ENCODE measurements around the gene DELE1.

Gene DELE1

DNA sequence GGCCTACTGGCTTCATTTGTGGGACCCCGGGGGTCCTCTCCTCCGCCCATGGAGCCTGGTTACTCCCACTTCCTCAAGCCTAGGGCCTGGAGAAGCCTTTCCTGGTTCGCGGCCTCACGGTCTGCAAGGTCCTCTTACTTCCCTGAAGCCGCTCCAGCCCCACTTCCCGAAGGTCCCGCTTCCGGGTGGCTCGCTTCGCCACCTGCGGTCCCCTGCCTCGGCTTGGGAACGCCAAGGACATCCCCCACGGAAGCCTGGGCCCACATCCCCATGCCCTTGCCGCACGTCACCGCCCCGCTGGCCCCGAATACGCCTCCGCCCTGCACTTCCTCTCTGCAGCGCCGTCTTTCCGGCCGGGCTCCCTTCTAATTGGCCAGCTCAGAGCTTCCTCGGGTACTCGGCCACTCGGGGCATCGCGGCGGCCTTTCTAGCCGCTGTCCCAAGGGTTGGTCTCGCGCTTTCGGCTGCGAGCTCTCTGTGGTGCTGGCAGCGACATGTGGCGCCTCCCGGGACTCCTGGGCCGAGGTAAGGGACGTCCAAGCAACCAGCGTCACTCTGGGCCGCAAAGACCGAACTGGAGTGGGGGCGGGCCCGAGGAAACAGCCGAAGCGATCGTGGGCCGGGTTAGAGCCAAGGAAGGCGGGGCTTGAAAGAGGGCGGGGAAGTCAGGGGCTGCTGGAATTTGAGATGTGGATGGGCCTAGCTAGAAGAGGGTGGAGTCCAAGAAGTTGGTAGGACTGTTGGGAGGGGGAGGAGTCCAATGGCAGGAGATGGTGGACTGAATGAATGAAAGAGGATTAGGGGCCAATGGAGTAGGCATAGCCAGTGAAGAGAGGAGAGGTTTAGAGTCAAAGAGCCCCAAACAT lies at the start of gene DELE1:
DELE1 (plus strand) TSS at position 424 of the 866 bp plus-strand sequence; CDS start at position 495, 71 bp downstream.
- DNase-seq (ENCODE audit: low spot score), result peak; percentile 95

DNA sequence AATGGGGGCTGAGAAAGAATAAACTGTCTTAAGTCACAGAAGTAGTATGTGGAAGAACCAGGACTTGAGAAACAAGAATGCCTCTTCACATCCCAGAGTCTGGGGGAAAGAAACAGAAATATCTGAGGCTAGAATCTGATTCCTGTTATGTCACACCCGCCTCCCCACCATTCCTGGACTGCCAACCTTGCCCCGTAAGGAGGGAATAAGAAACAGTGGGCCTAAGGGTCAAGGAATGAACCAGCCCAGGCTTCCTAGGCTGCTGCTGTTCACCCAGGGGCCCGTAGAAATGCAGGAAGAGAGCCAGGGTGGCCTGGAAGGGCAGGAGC lies 49.8 kb upstream of the DELE1 start:
- no peak for DNase-seq (ENCODE audit: low spot score)

DNA sequence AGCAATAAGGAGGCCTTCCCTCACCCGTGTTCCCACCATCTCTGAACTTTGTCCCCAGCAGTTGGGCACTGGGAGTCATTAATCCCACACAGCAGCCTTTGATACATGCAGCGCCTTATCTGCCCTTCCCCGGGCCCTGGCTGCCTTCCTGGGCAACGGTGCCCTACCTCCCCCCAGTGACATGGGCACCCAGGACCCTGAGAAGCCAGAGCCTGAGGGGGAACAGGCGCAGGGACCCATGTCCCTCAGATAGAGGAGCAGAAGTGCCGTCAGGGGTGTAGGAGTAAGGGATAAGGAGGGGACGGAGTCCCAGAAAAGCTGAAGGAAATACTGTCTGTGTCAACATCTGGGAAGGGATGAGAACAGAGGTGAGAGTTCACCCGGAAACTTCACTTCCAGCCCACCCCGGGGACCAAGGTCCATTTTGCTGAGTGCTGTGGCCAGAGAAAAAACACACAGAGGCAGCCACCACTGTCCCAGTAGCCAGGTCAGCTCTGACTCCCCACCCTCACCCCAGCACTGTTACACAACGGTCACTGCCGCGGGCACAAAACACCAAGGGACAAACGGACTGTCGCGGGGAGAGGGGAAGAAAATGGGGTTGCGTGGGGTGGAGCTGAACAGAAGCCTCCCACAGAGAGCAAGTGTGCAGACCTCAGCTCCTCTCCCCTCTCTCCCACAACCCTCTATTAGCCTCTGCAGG lies 49.3 kb upstream of the DELE1 start:
- DNase-seq (ENCODE audit: low spot score), result no peak

DNA sequence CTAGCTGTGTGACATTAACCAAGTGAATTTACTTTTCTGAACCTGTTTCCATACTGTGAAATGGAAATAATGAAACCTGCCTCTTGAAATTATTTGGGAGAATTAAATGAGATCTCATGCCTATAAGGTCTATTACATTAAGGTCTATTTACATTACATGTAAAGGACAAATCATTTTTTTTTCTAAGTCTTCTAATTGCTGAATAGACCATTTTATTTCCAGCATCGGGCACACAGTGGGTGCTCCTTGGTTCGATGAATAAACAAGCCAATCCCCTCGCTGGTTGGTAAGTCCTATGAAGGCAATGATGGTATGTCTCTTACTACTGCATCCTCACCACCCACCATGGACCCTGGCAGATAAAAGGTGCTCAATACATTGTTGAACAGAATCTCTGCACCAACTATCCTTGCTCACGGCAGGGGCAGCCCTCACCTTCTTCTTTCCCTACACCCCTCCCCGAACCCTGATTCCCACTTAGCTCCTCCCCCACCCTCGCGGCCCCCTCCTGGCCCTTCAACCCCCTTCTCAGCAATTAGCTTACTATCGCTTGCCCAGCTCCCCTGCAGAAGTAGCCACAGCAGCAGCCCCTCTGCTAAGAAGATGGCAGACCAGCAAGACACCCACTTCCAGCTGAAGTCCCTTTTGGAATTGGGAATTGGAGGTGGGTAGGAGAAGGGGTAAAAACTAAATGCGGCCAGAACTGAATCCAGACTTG lies 48.5 kb upstream of the DELE1 start:
- no peak for DNase-seq (ENCODE audit: low spot score)

DNA sequence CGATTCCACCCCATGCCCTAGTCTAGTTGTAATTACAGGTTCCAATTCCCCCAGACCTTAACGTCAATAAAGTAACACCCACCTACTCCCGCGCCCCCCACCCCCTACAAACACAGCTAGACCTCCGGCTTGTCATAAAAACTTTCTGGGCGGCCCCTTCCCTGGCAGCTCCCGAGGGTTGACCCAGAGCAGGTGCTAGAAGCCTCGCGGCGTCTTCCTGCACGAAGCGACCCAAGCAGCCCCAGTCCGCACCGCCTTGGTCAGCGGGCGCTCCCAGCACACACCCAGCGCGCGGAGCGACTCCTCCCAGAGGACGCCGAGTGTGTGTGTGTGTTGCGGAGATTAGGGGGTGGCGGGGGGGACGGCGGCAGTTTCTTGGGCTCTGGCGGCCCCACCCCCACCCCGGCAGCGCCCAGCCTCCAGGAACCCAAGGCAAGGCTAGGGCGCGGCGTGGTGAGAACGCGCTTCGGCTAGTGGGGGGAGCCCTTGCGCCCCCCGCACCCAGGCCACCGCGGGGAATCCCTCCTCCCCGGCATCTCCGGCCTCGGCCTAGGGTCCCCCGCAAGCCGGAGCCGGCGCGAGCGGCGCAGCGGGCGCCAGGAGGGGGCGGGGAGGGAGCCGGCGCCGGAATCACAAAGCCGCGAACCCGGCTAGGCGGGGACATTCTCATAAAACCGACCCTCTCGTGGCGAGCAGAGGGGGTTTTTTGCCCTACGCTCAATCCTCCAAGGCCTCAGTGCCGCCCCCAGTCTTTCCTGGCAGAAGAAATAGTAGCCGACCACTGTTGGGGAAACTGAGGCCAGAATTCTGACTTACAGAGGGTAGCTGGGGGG lies 47.7 kb upstream of the DELE1 start:
- peak; percentile 51 for DNase-seq (ENCODE audit: low spot score)

DNA sequence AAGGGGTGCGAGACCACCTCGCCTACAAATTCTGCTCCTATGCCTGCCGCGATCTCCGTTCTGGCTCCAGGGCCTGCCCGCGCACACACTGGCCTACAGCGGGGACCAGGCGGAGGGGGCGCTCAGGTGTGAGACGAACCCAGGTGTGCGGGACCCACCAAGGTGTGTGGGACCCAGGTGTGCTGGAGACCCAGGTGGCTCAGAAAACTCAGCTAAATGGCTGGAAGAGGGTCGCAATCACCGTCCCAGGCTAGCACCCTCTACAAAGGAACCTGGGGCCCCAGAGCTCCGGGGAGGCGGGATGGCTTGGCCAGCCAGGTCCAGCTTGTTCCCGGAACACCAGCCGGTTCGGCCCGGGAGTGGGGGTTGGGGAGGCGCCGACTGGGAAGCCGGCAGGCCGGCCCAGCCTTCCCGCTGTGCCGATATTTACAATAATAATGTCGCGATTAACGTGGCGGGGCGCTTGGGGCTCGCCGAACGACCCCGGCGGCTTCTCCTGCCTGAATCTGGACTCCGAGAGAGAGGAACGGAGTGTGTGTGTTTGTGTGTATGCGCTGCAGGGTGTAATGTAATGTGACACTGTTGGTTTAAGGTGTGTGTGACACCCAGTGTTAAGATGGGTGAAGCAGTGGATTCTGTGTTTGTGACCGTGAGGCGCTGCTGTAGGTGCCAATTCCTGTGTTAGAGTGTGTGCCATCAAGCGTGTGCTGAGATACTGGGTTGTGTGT lies 46.9 kb upstream of the DELE1 start:
- peak; percentile 33 for DNase-seq (ENCODE audit: low spot score)

DNA sequence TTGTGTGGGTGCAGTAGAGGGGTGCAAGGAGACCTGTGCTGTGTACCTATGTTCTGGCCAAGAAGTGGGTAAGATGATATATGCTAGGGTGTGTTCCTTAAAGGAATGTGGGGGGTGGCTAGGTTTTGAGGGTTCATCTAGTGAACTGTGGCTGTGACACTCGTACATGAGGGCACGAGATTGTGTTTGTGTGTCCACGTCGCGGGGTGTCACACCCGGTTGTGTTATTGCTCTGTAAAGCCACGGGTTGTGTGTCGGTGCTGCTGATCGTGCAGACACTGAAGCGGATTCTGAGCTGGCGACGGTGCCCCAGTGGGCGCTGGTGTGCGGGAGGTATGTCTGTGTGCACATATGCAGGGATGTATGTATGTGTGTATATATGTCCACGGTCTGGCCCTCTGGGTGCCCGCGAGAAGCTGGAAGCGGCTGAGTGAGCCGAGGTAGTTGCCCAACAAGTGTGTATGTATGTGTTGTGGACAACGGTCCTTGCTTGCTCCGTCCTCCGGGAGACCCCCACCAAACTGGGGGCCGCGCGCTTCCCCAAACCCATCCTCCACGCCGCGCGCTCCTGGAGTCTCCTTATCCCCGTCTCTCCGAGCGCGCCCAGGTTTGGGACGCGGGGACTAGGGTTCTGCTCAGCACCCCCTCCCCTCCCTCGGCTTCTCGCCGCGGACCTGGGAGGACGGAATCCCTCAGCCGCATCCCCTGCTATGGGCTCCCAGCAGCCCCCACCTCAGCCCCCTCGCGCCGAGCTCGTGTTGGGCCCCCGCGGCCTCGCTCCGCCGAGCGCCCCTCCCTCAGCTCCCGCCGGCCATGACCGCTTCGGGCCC lies 46.1 kb upstream of the DELE1 start:
- DNase-seq (ENCODE audit: low spot score), result peak; percentile 12

GRCh38 chr5:141878186-141878710 lies 45.4 kb upstream of the DELE1 start, which contains the start of gene PCDH1:
Gene PCDH1, minus strand, starts transcription at chr5:141878410. Its CDS starts 148 bp downstream, at chr5:141878262.
- peak; percentile 45 for DNase-seq (ENCODE audit: low spot score)

- DNase-seq (ENCODE audit: low spot score), result peak; percentile 92
These were observed 44.8 kb upstream of the DELE1 start for GRCh38 chr5:141878711-141879425.

DNA sequence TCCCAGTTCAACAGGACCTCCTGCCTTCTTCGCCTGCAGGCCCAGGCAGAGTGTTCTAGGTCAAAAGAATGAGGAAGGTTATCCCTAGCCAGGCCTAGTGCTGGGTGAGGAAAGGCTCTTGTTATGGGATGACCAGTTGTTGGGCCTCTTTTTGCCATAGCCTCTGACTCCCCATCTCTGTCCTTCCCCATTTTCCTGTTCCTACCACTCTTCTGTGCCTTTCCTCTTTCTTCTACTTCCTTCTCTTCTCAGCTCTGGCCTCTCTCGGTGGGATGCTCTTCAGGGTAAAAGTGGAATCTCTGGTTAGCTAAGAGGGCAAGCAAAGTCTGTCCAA lies 44.3 kb upstream of the DELE1 start:
- no peak for DNase-seq (ENCODE audit: low spot score)

- DNase-seq (ENCODE audit: low spot score), result peak; percentile 13
These were observed 43.5 kb upstream of the DELE1 start for GRCh38 chr5:141879941-141880738.

- no peak for DNase-seq (ENCODE audit: low spot score)
These were observed 42.5 kb upstream of the DELE1 start for GRCh38 chr5:141880961-141881801.

GRCh38 chr5:141881886-141882285 lies 41.8 kb upstream of the DELE1 start:
- DNase-seq (ENCODE audit: low spot score), result no peak

- DNase-seq (ENCODE audit: low spot score), result no peak
These were observed 41.0 kb upstream of the DELE1 start for GRCh38 chr5:141882594-141883183.

GRCh38 chr5:141883184-141883891 lies 40.3 kb upstream of the DELE1 start:
- DNase-seq (ENCODE audit: low spot score), result peak; percentile 15

GRCh38 chr5:141883892-141884318 lies 39.8 kb upstream of the DELE1 start:
- DNase-seq (ENCODE audit: low spot score), result no peak
